Heart left ventricle (tissue), 11 donors: ENCODE data around the gene TMEM175. TPM values are rescaled to one million over a fixed set of nuclear protein-coding genes. Genes with fewer than 3 reads are reported as not detected.

ENCODE experiments used
- polyA plus RNA-seq, 2 donors: library from polyadenylated mRNA; stranded (reverse); fragments of 200-250 nt; gene quantifications; one replicate each; pipeline ENCODE4 v1.2.3, GENCODE V29; 2013
- total RNA-seq, 9 donors: library from RNA; depleted of rRNA in 2 of 9; stranded (reverse); fragments of >200 nt in 2 of 9; fragmentation: NEBNext Ultra II Directional in 3 of 9; extraction: Animal tissue kit (Norgen Biotek cat#: 25700) in 3 of 9; gene quantifications; one replicate each; pipeline versions ENCODE4 v1.1.0 to v1.2.4, GENCODE V29; 2016 to 2023
- donor health status: ischemic (EF 13 %, LVEDD 7.1; RV severe dilation, severe dysfunction).
- donor health status: healthy with polysubstance abuse.
- donor health status: DM: no; HTN: yes; CAD: no.
- donor health status: DM: no; HTN: no; CAD: no.
- donor health status: ischemic (EF 25% LVEDD 5.7; RV mildly dilated, moderate dysfunction).
- donor health status: healthy.
- donor health status: DM: yes; HTN: yes; CAD: no.
- donor health status: PGD.
- donor health status: nonischemic (EF 23%, LVEDD 6.1; RV moderate dilation, normal function).

TMEM175 gene
- total and polyA plus RNA-seq, 11 donors: 14.2 to 34.6 (median 20.1) TPM

Other genes starting within 250 kb of the TMEM175 start
- gene SLC49A3, start 243.3 kb upstream of the TMEM175 start, total RNA-seq: 10 to 100 TPM in 3 of 9 donors, 1 to 10 TPM in 6; 5.6 to 20.5 (median 8.9) TPM
- gene SLC49A3, start 243.3 kb upstream of the TMEM175 start, polyA plus RNA-seq: 1 to 10 TPM; 5.2 to 9.8 TPM
- gene PCGF3, start 226.6 kb upstream of the TMEM175 start, total RNA-seq: 10 to 100 TPM; 16.2 to 45.7 (median 21.8) TPM
- gene PCGF3, start 226.6 kb upstream of the TMEM175 start, polyA plus RNA-seq: 10 to 100 TPM; 24.7 to 26.6 TPM
- 1 to 10 TPM in 7 of 9 donors, under 1 TPM in 2; 0.75 to 7.0 (median 3.3) TPM for gene CPLX1, start 106.3 kb upstream of the TMEM175 start, total RNA-seq
- gene CPLX1, start 106.3 kb upstream of the TMEM175 start, polyA plus RNA-seq: 1 to 10 TPM; 1.5 to 5.9 TPM
- 10 to 100 TPM; 22.8 to 55.1 (median 32.5) TPM for gene GAK, start 144 bp upstream of the TMEM175 start, total RNA-seq
- gene GAK, start 144 bp upstream of the TMEM175 start, polyA plus RNA-seq: 10 to 100 TPM; 51.8 to 52.3 TPM
- 1 to 10 TPM; 3.2 to 7.3 (median 4.4) TPM for gene DGKQ, start 41.1 kb downstream of the TMEM175 start, total RNA-seq
- 1 to 10 TPM; 2.6 to 3.7 TPM for gene DGKQ, start 41.1 kb downstream of the TMEM175 start, polyA plus RNA-seq
- 10 to 100 TPM in 3 of 9 donors, 1 to 10 TPM in 6; 5.0 to 17.4 (median 6.9) TPM for gene IDUA, start 54.6 kb downstream of the TMEM175 start, total RNA-seq
- gene IDUA, start 54.6 kb downstream of the TMEM175 start, polyA plus RNA-seq: 1 to 10 TPM; 3.2 to 6.8 TPM
- under 1 TPM in 4 of 9 donors, not detected in 5; 0.19 to 0.27 (median 0.25) TPM for gene SLC26A1, start 60.9 kb downstream of the TMEM175 start, total RNA-seq
- gene SLC26A1, start 60.9 kb downstream of the TMEM175 start, polyA plus RNA-seq: under 1 TPM; 0.03 to 0.27 TPM
- gene FGFRL1, start 79.2 kb downstream of the TMEM175 start, total RNA-seq: 10 to 100 TPM; 23.6 to 90.7 (median 30.6) TPM
- gene FGFRL1, start 79.2 kb downstream of the TMEM175 start, polyA plus RNA-seq: 10 to 100 TPM; 26.9 to 47.1 TPM
- gene RNF212, start 181.1 kb downstream of the TMEM175 start, total RNA-seq: 1 to 10 TPM in 1 of 9 donors, under 1 TPM in 4, not detected in 4; 0.25 to 1.6 (median 0.43) TPM
- gene RNF212, start 181.1 kb downstream of the TMEM175 start, polyA plus RNA-seq: under 1 TPM; 0.62 to 0.65 TPM
- 10 to 100 TPM in 7 of 9 donors, 1 to 10 TPM in 2; 8.8 to 36.3 (median 13.7) TPM for gene SPON2, start 240.1 kb downstream of the TMEM175 start, total RNA-seq
- 10 to 100 TPM in 1 of 2 donors, 1 to 10 TPM in 1; 7.8 to 31.2 TPM for gene SPON2, start 240.1 kb downstream of the TMEM175 start, polyA plus RNA-seq